SK-N-SH treated with all-trans-retinoic acid at 6 μM for 48 hours (cell line): ENCODE results near the gene ST3GAL4.
A peak's percentile ranks its signal among the peaks of the same experiment; 100 is the strongest.

Experiments
- ATAC-seq: fragments of 200-7000 bp; cut with Tn5 transposase; 3 replicates; pipeline ENCODE4 v1.9.1; 2020; ENCODE audit warnings: mild to moderate bottlenecking, moderate library complexity
- ARNTL ChIP-seq: fragments of 450-650 bp; formaldehyde crosslinking; IDR thresholded peaks from 2 replicates; pipeline ENCODE4 v1.5.0; 2020; ENCODE audit warnings: low read depth, mild to moderate bottlenecking, moderate library complexity, borderline replicate concordance
- CREB5 ChIP-seq: fragments of 250-450 bp; sonication (Bioruptor Pico); IDR thresholded peaks from 2 replicates; pipeline ENCODE4 v1.5.1; 2020; ENCODE audit warnings: low read depth, mild to moderate bottlenecking, moderate library complexity
- CSDC2 ChIP-seq: fragments of 250-450 bp; sonication (Bioruptor Pico); IDR thresholded peaks from 2 replicates; pipeline ENCODE4 v1.5.0; 2020; ENCODE audit warnings: mild to moderate bottlenecking, moderate library complexity
- CSRNP3 ChIP-seq: fragments of 250-450 bp; sonication (Bioruptor Pico); IDR thresholded peaks from 2 replicates; pipeline ENCODE4 v1.5.1; 2021; ENCODE audit warnings: mild to moderate bottlenecking, moderate library complexity
- ESRRG ChIP-seq: fragments of 250-450 bp; sonication (Bioruptor Pico); IDR thresholded peaks from 2 replicates; pipeline ENCODE4 v1.6.1; 2021; ENCODE audit warnings: mild to moderate bottlenecking
- GLIS3 ChIP-seq: fragments of 250-450 bp; sonication (Bioruptor Pico); IDR thresholded peaks from 2 replicates; pipeline ENCODE4 v1.5.0; 2020; ENCODE audit warnings: mild to moderate bottlenecking, moderate library complexity
- ISL1 ChIP-seq: fragments of 250-450 bp; sonication (Bioruptor Pico); IDR thresholded peaks from 2 replicates; pipeline ENCODE4 v2.1.2; 2022; ENCODE audit warnings: mild to moderate bottlenecking, moderate library complexity
- OSR1 ChIP-seq: fragments of 250-450 bp; sonication (Bioruptor Pico); IDR thresholded peaks from 2 replicates; pipeline ENCODE4 v1.8.0; 2022; ENCODE audit warnings: moderate library complexity, mild to moderate bottlenecking, inconsistent platforms
- PATZ1 ChIP-seq: fragments of 250-450 bp; sonication (Bioruptor Pico); IDR thresholded peaks from 2 replicates; pipeline ENCODE4 v1.8.0; 2020; ENCODE audit warnings: mild to moderate bottlenecking, moderate library complexity, borderline replicate concordance
- POU6F1 ChIP-seq: fragments of 250-450 bp; sonication (Bioruptor Pico); IDR thresholded peaks from 2 replicates; pipeline ENCODE4 v1.8.0; 2021; ENCODE audit warnings: low read depth, mild to moderate bottlenecking, moderate library complexity, borderline replicate concordance
- PPARA ChIP-seq: fragments of 250-450 bp; sonication (Bioruptor Pico); IDR thresholded peaks from 2 replicates; pipeline ENCODE4 v1.5.0; 2020; ENCODE audit warnings: mild to moderate bottlenecking, borderline replicate concordance
- RARB ChIP-seq: fragments of 250-450 bp; sonication (Bioruptor Pico); IDR thresholded peaks from 2 replicates; pipeline ENCODE4 v1.8.0; 2021; ENCODE audit warnings: mild to moderate bottlenecking, moderate library complexity
- SNAI2 ChIP-seq: fragments of 250-450 bp; sonication (Bioruptor Pico); IDR thresholded peaks from 2 replicates; pipeline ENCODE4 v1.5.0; 2020; ENCODE audit warnings: mild to moderate bottlenecking, moderate library complexity
- TCF4 ChIP-seq: fragments of 250-450 bp; sonication (Bioruptor Pico); IDR thresholded peaks from 2 replicates; pipeline ENCODE4 v1.8.0; 2021; ENCODE audit warnings: mild to moderate bottlenecking, moderate library complexity, borderline replicate concordance
- TOX ChIP-seq: fragments of 250-450 bp; sonication (Bioruptor Pico); IDR thresholded peaks from 2 replicates; pipeline ENCODE4 v1.8.0; 2021; ENCODE audit warnings: mild to moderate bottlenecking, moderate library complexity, borderline replicate concordance
- TSHZ2 ChIP-seq: fragments of 250-450 bp; sonication (Bioruptor Pico); IDR thresholded peaks from 2 replicates; pipeline ENCODE4 v1.5.0; 2020; ENCODE audit warnings: mild to moderate bottlenecking, moderate library complexity
- ZC3H10 ChIP-seq: fragments of 250-450 bp; sonication (Bioruptor Pico); IDR thresholded peaks from 2 replicates; pipeline ENCODE4 v1.5.1; 2021; ENCODE audit warnings: mild to moderate bottlenecking, moderate library complexity
- ZFP3 ChIP-seq: fragments of 250-450 bp; sonication (Bioruptor Pico); IDR thresholded peaks from 2 replicates; pipeline ENCODE4 v1.5.0; 2020; ENCODE audit warnings: mild to moderate bottlenecking, moderate library complexity
- ZFP30 ChIP-seq: fragments of 450-650 bp; formaldehyde crosslinking; IDR thresholded peaks from 2 replicates; pipeline ENCODE4 v1.5.0; 2022; ENCODE audit warnings: mild to moderate bottlenecking, moderate library complexity
- ZNF70 ChIP-seq: fragments of 450-650 bp; formaldehyde crosslinking; IDR thresholded peaks from 2 replicates; pipeline ENCODE4 v1.5.0; 2020; ENCODE audit warnings: mild to moderate bottlenecking, moderate library complexity
- ZNF8 ChIP-seq: fragments of 450-650 bp; formaldehyde crosslinking; IDR thresholded peaks from 2 replicates; pipeline ENCODE4 v1.5.0; 2020; ENCODE audit warnings: mild to moderate bottlenecking, moderate library complexity

ST3GAL4 gene

GRCh38 chr11:126403022-126403581 lies 47.6 kb downstream of the ST3GAL4 start:
- ATAC-seq, result no peak
- TF ChIP-seq ARNTL (CRISPR knock-in tag) (no peak), CREB5 (CRISPR knock-in tag) (no peak), OSR1 (CRISPR knock-in tag) (no peak), POU6F1 (CRISPR knock-in tag) (no peak), TOX (no peak), PPARA (no peak)

- no peak for TF ChIP-seq PATZ1
- TF ChIP-seq ESRRG (CRISPR knock-in tag), result no peak
- no peak for TF ChIP-seq POU6F1 (CRISPR knock-in tag)
- TF ChIP-seq ARNTL (CRISPR knock-in tag), result no peak
- no peak for TF ChIP-seq OSR1 (CRISPR knock-in tag)
- no peak for TF ChIP-seq ZNF8 (CRISPR knock-in tag)
- no peak for TF ChIP-seq ZNF70 (CRISPR knock-in tag)
- TF ChIP-seq CREB5 (CRISPR knock-in tag), result no peak
- TF ChIP-seq CSDC2, result no peak
- TF ChIP-seq TCF4, result no peak
- no peak for TF ChIP-seq ZFP30 (CRISPR knock-in tag)
- no peak for TF ChIP-seq SNAI2 (CRISPR knock-in tag)
- no peak for TF ChIP-seq RARB
These were observed 48.2 kb downstream of the ST3GAL4 start for GRCh38 chr11:126403658-126404057.

GRCh38 chr11:126404367-126404766 lies 48.9 kb downstream of the ST3GAL4 start:
- peak; percentile 37; the same call in 2 of the 3 replicates for ATAC-seq
- TF ChIP-seq ZC3H10 (CRISPR knock-in tag) (no peak), CSDC2 (no peak), ISL1 (no peak), PATZ1 (no peak), GLIS3 (CRISPR knock-in tag) (no peak), POU6F1 (CRISPR knock-in tag) (no peak), TSHZ2 (CRISPR knock-in tag) (no peak), TOX (no peak), ZNF70 (CRISPR knock-in tag) (no peak), CSRNP3 (CRISPR knock-in tag) (no peak), TCF4 (no peak), PPARA (no peak), ZFP3 (CRISPR knock-in tag) (no peak)

More at GRCh38 chr11:126403658-126404057, 48.2 kb downstream of the ST3GAL4 start:
- no peak for ATAC-seq
